Inferior parietal cortex (tissue), 1 donor: ENCODE data around the gene GPS2.
"Not testable (repeated sequence)": the region's sequence is repeated elsewhere in the genome, so short reads cannot be mapped to it uniquely, and the experiment has no call there.

Experiments used
- DNase-seq: peaks from one replicate; pipeline ENCODE4 v3.0.0-alpha.2; 2016; ENCODE audit errors: extremely low spot score

Gene GPS2

GRCh38 chr17:7314719-7315569 is at the start of gene GPS2:
Gene GPS2 (minus strand): TSS chr17:7315360. CDS start chr17:7315052, 308 bp downstream.
- peak; percentile 90 for DNase-seq

DNA sequence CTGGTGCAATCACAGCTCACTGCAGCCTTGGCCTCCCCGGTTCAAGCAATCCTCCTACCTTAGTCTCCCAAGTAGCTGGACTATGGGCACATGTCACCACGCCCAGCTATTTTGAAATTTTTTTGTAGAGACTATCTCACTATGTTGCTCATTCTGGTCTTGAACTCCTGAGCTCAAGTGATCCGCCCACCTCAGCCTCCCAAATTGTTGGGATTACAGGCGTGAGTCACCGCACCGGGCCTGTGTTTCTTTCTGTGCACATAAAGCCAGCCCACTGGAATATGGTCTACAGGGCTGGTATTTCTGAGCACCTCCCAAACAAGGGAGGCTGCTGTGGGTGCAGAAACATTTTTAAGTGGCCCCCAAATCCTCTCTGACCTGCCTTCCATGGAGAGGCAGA is 48.2 kb upstream of the GPS2 start:
- no peak for DNase-seq

- no peak for DNase-seq
Observed at GRCh38 chr17:7361906-7362305, 46.7 kb upstream of the GPS2 start.

GRCh38 chr17:7357381-7357780 is 42.2 kb upstream of the GPS2 start:
- no peak for DNase-seq

GRCh38 chr17:7356756-7357155 is 41.6 kb upstream of the GPS2 start:
- no peak for DNase-seq

- DNase-seq = peak; percentile 64
Observed at GRCh38 chr17:7356072-7356549, 41.0 kb upstream of the GPS2 start.

DNA sequence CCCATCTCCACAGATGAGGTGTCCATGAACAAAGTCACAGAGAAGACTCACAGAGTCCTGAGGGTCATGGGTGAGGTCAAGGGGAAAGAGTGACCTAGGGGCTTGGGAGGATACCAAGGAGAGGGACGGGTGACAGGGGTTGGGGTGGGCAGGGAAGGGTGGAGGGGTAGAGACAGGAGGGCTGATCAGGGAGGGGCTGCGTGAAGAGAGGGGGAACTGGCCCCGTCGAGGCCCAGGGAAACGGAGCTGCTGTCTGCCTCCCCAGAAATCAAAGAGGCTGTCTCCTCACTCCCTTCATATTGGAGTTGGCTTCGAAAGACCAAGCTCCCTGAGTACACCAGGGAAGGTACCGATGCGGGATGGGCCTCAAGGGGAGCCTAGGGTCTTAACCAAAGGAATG is 40.4 kb upstream of the GPS2 start:
- DNase-seq = no peak

GRCh38 chr17:7355053-7355452 is 39.9 kb upstream of the GPS2 start, which contains the start of gene TMEM95:
Gene TMEM95 (plus strand): TSS chr17:7355156. CDS start chr17:7355205, 49 bp downstream.
- peak; percentile 53 for DNase-seq

DNA sequence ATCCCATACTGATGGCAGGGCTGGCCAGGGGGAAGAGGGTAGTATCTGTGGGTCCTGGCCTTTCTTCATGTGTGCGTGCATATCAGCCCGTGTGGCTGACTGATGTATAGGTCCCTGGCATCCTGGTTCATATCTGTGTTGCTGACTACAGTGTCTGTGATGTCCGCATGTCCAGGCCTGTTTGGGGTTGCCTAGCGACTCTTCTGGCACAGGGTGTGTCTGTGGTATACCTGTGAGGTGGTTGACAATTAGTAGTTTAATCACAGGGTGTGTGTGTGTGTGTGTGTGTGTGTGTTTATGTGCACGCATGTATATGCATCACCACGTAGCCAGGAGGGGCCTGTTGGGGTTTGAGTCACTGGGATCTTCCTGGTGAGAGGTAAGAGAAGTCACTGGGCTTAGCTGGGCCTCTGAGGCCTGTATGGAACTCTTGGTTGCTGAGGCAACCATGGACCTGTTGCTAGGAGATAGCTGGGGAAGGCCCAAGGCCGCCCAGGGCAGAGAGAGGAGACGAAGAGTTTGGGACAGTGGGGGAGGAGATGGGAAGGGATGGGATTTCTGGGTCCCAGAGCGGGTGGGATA is 39.2 kb upstream of the GPS2 start:
- peak; percentile 4 for DNase-seq

GRCh38 chr17:7352910-7353635 is 37.9 kb upstream of the GPS2 start:
- no peak for DNase-seq

- no peak for DNase-seq
Observed at GRCh38 chr17:7352503-7352889, 37.3 kb upstream of the GPS2 start.

GRCh38 chr17:7351665-7352502 is 36.7 kb upstream of the GPS2 start, which contains the start of gene KCTD11:
Gene KCTD11 (plus strand): TSS chr17:7352162.
- peak; percentile 72 for DNase-seq

- DNase-seq = no peak
Observed at GRCh38 chr17:7348478-7349242, 33.5 kb upstream of the GPS2 start.

DNA sequence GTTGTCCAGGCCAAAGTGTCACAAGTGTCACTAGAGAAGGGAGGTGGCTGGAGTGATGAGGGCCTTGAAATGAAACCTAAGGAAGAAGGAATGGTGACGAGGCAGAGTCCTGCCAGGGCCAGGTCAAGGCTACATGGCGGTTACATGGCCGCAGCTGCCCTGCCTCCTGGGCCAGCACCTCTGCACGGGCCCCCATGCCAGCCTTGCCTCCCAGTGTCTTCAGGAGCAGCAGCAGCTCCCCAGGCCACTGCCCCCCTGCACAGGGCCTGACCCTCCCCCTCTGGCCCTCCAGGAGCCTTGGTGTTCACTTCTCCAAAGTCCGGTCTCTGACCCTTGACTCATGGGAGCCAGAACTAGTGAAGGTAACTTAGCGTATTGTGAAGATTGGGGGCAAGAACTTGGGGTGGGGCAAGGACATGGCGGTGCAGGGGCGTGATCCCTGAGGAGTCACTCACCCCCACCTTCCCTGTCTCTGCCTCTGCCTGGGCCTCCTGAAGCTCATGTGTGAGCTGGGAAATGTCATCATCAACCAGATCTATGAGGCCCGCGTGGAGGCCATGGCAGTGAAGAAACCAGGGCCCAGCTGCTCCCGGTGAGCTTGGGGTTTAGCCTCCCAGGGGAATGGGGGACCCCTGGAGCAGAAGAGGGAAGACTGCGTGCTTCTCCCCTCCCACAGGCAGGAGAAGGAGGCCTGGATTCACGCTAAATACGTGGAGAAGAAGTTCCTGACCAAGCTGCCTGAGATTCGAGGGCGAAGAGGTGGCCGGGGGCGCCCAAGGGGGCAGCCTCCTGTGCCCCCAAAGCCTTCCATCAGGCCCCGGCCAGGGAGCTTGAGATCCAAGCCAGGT is 32.7 kb upstream of the GPS2 start:
- no peak for DNase-seq

DNA sequence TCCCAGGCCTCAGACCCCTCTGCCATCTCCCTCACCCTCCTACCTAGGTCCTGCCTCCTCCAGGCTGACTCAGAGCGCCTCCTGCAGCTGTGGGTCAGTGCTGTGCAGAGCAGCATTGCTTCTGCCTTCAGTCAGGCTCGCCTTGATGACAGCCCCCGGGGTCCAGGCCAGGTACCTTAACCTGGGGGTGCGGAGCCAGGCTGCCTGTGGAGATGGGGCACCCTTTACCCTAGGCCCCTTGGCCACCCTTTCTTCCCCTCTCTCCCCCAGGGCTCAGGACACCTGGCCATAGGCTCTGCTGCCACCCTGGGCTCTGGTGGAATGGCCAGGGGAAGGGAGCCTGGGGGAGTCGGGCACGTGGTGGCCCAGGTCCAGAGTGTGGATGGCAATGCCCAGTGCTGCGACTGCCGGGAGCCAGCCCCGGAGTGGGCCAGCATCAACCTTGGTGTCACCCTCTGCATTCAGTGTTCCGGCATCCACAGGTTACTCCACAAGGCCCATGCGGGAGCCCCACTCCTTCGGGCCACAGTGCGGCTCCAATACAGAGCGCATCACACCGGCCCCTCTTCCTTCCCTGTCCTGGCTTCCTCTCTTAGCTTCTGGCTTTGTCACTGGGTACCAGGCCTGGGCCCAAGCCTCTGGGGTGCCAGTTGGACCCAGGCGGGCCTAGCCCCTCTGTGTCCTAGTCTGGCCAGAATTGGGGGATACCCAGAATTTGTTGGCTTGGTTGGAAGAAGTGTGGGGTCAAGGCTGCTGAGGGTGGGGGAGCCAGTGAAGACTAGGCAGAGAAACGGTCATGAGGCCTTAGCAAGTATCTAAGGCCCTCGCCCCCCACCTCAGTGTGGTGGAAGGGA is 31.8 kb upstream of the GPS2 start:
- no peak for DNase-seq

DNA sequence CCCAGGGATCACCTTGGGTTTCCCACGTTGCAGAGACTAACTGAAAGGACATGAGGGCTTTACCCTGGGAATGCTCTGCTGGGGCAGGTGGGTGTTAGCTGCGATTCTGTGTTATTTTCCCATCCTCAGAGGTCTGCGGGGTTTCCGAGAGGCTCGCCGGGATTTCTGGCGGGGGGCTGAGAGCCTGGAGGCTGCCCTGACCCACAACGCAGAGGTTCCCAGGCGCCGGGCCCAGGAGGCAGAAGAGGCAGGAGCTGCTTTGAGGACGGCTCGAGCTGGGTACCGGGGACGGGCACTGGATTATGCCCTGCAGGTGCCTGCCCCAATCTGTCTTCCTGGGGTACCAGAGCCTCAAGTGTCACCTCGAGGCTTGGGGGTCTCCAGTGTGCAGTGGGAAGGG is 28.1 kb upstream of the GPS2 start:
- DNase-seq = no peak

GRCh38 chr17:7341842-7342241 is 26.7 kb upstream of the GPS2 start:
- no peak for DNase-seq

GRCh38 chr17:7340179-7340578 is 25.0 kb upstream of the GPS2 start:
- DNase-seq = peak; percentile 11

- not testable (repeated sequence) for DNase-seq
Observed at GRCh38 chr17:7337600-7337999, 22.4 kb upstream of the GPS2 start.
